Kidney (tissue), 14 donors: ENCODE results near the gene PNMA1. TPM values are rescaled to one million over a fixed set of nuclear protein-coding genes. Genes with fewer than 3 reads are reported as not detected.

Experiments
- DNase-seq, 5 donors: peaks; one replicate each; pipeline ENCODE4 v3.0.0-alpha.2; 2013 to 2020
- FAIRE-seq: peaks from 2 replicates; lab custom pipeline; 2012; peaks lifted over from hg19 to GRCh38; lab: Jason Lieb, UNC
- H3K27ac ChIP-seq, 2 donors: one replicate each; pipeline ENCODE4 v1.7.0; 2013; ENCODE audit warnings: low read depth in 2 of 2, low read length in 2 of 2, inconsistent platforms in 1 of 2
- H3K27me3 ChIP-seq: one replicate; pipeline ENCODE4 v1.7.1; 2013; ENCODE audit warnings: low read length, inconsistent platforms; ENCODE audit not compliant: control insufficient read depth, insufficient read depth
- H3K36me3 ChIP-seq, 3 donors: one replicate each; pipeline versions ENCODE4 v1.7.0 to v1.7.1; 2013; ENCODE audit warnings: low read length in 3 of 3, control low read depth in 1 of 3, inconsistent platforms in 1 of 3; ENCODE audit not compliant: insufficient read depth in 3 of 3, control insufficient read depth in 2 of 3
- H3K4me1 ChIP-seq, 3 donors: one replicate each; pipeline versions ENCODE4 v1.7.0 to v1.7.1; 2013; ENCODE audit warnings: low read length in 3 of 3, inconsistent platforms in 1 of 3, low read depth in 1 of 3; ENCODE audit not compliant: control insufficient read depth in 2 of 3, insufficient read depth in 2 of 3
- H3K4me3 ChIP-seq, 3 donors: one replicate each; pipeline versions ENCODE4 v1.7.0 to v1.8.1; 2013; ENCODE audit warnings: low read length in 3 of 3, control low read depth in 1 of 3, inconsistent platforms in 1 of 3
- H3K9ac ChIP-seq, 3 donors: one replicate each; pipeline versions ENCODE4 v1.7.0 to v1.7.1; 2013; ENCODE audit warnings: low read length in 3 of 3, control low read depth in 1 of 3, inconsistent platforms in 1 of 3
- H3K9me3 ChIP-seq, 3 donors: one replicate each; pipeline versions ENCODE4 v1.7.0 to v1.7.1; 2013; ENCODE audit warnings: low read length in 3 of 3, control low read depth in 1 of 3, inconsistent platforms in 1 of 3; ENCODE audit not compliant: control insufficient read depth in 2 of 3, insufficient read depth in 1 of 3
- intact Hi-C: fragments of 100-400 bp; cut with DNase I; formaldehyde crosslinking; loops from one replicate; pipeline ENCODE4 v1.11.1; 2022
- polyA plus RNA-seq: library from polyadenylated mRNA; stranded (reverse); fragments of 350-450 nt; fragmentation: Illumina TruSeq; extraction: RNeasy Lipid Tissue Mini Kit (QIAGEN cat#74804); gene quantifications from one replicate; pipeline ENCODE4 v1.2.3, GENCODE V29; 2014; ENCODE audit warnings: low read depth, low replicate concordance; ENCODE audit not compliant: insufficient read depth
- total RNA-seq: library from RNA; stranded (reverse); fragmentation: NEBNext Ultra II Directional; extraction: Animal tissue kit (Norgen Biotek cat#: 25700); gene quantifications from one replicate; pipeline ENCODE4 v1.2.1, GENCODE V29; 2021
- TF ChIP-seq, protein P1 (sequence below): IDR thresholded peaks from 3 replicates; pipeline ENCODE4 v1.5.1; 2012; ENCODE audit warnings: mild to moderate bottlenecking, moderate library complexity, borderline replicate concordance; ENCODE audit not compliant: insufficient read depth; ENCODE audit errors: extremely low read depth
- donor health status: control.
- donor health status: control.
- donor health status: control.
- donor health status: control.
- donor health status: control.
- donor health status: DM: yes; HTN: yes; CAD: no.
- donor health status: Normal renal cell carcinoma (clear cell type).

The PNMA1 gene
- total and polyA plus RNA-seq, 2 donors from 2014 or later = 34.6 to 53.1 TPM

DNA sequence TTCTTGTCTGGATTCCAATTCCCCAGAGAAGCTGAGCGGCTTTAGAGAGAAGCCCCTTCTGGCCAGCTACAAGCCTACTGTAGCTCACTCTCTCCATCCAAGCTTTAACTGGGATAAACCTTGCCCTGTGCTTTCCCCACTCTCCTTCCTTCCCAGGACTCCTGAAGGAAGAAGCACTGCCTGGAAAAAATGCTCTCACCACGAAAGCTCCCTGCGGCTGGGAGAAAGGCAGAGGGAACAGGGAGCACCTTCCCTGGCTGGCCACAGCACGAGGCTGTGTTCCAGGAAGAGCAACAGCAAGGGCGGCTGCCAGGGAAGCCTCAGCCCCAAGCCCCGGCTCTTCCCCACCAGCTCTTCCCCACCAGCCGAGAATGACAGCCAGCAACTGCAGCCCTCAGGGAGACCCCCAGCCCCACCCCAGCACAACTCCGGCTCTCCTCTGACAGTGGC, 40.8 kb upstream of the PNMA1 start:
- Histone ChIP-seq H3K9ac (peak overlapping the region in 2 of 3 donors; percentile 41 to 65), H3K36me3 (no peaks in the 10 kb centered on the region), H3K4me1 (peaks cover 13 to 81% (median 77%) of the 10 kb centered on the region in 3 donors), H3K9me3 (no peaks in the 10 kb centered on the region), H3K27ac (peak overlapping the region; percentile 63 to 91), H3K27me3 (no peaks in the 10 kb centered on the region), H3K4me3 (peak overlapping the region in 2 of 3 donors; percentile 13 to 33)
- FAIRE-seq (no peak), DNase-seq (peak in 4 of 5 donors; percentile 32 to 81 (median 46))
- intact Hi-C loops = no loop called here
- TF ChIP-seq, protein P1, sequence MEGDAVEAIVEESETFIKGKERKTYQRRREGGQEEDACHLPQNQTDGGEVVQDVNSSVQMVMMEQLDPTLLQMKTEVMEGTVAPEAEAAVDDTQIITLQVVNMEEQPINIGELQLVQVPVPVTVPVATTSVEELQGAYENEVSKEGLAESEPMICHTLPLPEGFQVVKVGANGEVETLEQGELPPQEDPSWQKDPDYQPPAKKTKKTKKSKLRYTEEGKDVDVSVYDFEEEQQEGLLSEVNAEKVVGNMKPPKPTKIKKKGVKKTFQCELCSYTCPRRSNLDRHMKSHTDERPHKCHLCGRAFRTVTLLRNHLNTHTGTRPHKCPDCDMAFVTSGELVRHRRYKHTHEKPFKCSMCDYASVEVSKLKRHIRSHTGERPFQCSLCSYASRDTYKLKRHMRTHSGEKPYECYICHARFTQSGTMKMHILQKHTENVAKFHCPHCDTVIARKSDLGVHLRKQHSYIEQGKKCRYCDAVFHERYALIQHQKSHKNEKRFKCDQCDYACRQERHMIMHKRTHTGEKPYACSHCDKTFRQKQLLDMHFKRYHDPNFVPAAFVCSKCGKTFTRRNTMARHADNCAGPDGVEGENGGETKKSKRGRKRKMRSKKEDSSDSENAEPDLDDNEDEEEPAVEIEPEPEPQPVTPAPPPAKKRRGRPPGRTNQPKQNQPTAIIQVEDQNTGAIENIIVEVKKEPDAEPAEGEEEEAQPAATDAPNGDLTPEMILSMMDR = no peak

GRCh38 chr14:73753887-73754795, 40.0 kb upstream of the PNMA1 start:
- DNase-seq (no peak), FAIRE-seq (no peak)
- H3K4me1 ChIP-seq = peaks cover 13 to 81% (median 81%) of the 10 kb centered on the region in 3 donors
- H3K4me3 ChIP-seq = peak overlapping the region in 2 of 3 donors; percentile 13 to 33
- intact Hi-C loops = no loop called here
- H3K27ac ChIP-seq = peak overlapping the region; percentile 63 to 91
- TF ChIP-seq, protein P1 = no peak
- no peaks in the 10 kb centered on the region for H3K27me3 ChIP-seq
- H3K9ac ChIP-seq = peak overlapping the region in 2 of 3 donors; percentile 41 to 65
- H3K9me3 ChIP-seq = no peaks in the 10 kb centered on the region
- no peaks in the 10 kb centered on the region for H3K36me3 ChIP-seq

GRCh38 chr14:73753124-73753886, 39.1 kb upstream of the PNMA1 start:
- TF ChIP-seq, protein P1 = no peak
- H3K27me3 ChIP-seq = no peaks in the 10 kb centered on the region
- H3K36me3 ChIP-seq = no peaks in the 10 kb centered on the region
- no peak overlapping the region for H3K9ac ChIP-seq
- FAIRE-seq = no peak
- peaks cover 13 to 81% (median 77%) of the 10 kb centered on the region in 3 donors for H3K4me1 ChIP-seq
- H3K27ac ChIP-seq = peak overlapping the region; percentile 63 to 91
- peak overlapping the region in 1 of 3 donors; percentile 2 for H3K4me3 ChIP-seq
- H3K9me3 ChIP-seq = no peaks in the 10 kb centered on the region
- intact Hi-C loops = no loop called here
- DNase-seq = peak in 4 of 5 donors; percentile 44 to 85 (median 60)
